Measurements from ENCODE around the gene COL6A2. TPM values are rescaled to one million over a fixed set of nuclear protein-coding genes. Genes with fewer than 3 reads are reported as not detected.

COL6A2 gene
- total and polyA plus RNA-seq, 2 experiments from 2014 or later = 28.4 to 89.2 TPM

GRCh38 chr21:46121286-46122221 is 23.6 kb downstream of the COL6A2 start:
- H3K4me1 Mint-ChIP-seq = no peaks in the 10 kb centered on the region
- H3K27me3 Mint-ChIP-seq (ENCODE audit: insufficient read depth, low read depth, poor library complexity) = peaks cover 4% of the 10 kb centered on the region
- no peak overlapping the region for H3K4me2 ChIP-seq
- TF ChIP-seq ZNF114 (CRISPR knock-in tag; IDR thresholded peaks at IDR 0.05) (no peak), STAT1 (IDR thresholded peaks at IDR 0.05; ENCODE audit: unreplicated experiment) (no peak), CTCF (conservative IDR thresholded peaks at IDR 0.05; ENCODE audit: low read depth in 2 of 2) (no peak), NANOG (IDR thresholded peaks at IDR 0.05; ENCODE audit: borderline replicate concordance) (no peak), ZNF331 (CRISPR knock-in tag; IDR thresholded peaks at IDR 0.05; ENCODE audit: low read depth) (no peak), JUNB (IDR thresholded peaks at IDR 0.05; ENCODE audit: unreplicated experiment) (no peak), POLR2AphosphoS5 (IDR thresholded peaks at IDR 0.05; ENCODE audit: low read depth) (no peak), EZH2phosphoT487 (IDR thresholded peaks at IDR 0.05; ENCODE audit: unreplicated experiment) (no peak), EZH2 (IDR thresholded peaks at IDR 0.05; ENCODE audit: low read depth, unreplicated experiment) (no peak), CREB1 (CRISPR knock-in tag; IDR thresholded peaks at IDR 0.05; ENCODE audit: low read depth) (no peak), ZNF462 (CRISPR knock-in tag; IDR thresholded peaks at IDR 0.05) (no peak)
- TF ChIP-seq, protein P1, sequence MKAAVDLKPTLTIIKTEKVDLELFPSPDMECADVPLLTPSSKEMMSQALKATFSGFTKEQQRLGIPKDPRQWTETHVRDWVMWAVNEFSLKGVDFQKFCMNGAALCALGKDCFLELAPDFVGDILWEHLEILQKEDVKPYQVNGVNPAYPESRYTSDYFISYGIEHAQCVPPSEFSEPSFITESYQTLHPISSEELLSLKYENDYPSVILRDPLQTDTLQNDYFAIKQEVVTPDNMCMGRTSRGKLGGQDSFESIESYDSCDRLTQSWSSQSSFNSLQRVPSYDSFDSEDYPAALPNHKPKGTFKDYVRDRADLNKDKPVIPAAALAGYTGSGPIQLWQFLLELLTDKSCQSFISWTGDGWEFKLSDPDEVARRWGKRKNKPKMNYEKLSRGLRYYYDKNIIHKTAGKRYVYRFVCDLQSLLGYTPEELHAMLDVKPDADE (IDR thresholded peaks at IDR 0.05) = no peak
- TF ChIP-seq, protein P2, sequence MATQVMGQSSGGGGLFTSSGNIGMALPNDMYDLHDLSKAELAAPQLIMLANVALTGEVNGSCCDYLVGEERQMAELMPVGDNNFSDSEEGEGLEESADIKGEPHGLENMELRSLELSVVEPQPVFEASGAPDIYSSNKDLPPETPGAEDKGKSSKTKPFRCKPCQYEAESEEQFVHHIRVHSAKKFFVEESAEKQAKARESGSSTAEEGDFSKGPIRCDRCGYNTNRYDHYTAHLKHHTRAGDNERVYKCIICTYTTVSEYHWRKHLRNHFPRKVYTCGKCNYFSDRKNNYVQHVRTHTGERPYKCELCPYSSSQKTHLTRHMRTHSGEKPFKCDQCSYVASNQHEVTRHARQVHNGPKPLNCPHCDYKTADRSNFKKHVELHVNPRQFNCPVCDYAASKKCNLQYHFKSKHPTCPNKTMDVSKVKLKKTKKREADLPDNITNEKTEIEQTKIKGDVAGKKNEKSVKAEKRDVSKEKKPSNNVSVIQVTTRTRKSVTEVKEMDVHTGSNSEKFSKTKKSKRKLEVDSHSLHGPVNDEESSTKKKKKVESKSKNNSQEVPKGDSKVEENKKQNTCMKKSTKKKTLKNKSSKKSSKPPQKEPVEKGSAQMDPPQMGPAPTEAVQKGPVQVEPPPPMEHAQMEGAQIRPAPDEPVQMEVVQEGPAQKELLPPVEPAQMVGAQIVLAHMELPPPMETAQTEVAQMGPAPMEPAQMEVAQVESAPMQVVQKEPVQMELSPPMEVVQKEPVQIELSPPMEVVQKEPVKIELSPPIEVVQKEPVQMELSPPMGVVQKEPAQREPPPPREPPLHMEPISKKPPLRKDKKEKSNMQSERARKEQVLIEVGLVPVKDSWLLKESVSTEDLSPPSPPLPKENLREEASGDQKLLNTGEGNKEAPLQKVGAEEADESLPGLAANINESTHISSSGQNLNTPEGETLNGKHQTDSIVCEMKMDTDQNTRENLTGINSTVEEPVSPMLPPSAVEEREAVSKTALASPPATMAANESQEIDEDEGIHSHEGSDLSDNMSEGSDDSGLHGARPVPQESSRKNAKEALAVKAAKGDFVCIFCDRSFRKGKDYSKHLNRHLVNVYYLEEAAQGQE (IDR thresholded peaks at IDR 0.05; ENCODE audit: unreplicated experiment) = no peak
- no peak for ATAC-seq
- no peak overlapping the region for H2AFZ ChIP-seq
- no peaks in the 10 kb centered on the region for H3F3A ChIP-seq (replicated peaks; ENCODE audit: low read depth)
- H3K9me3 Mint-ChIP-seq = no peaks in the 10 kb centered on the region
- H3K27ac Mint-ChIP-seq = no peak overlapping the region
- no peak overlapping the region for H3K4me3 ChIP-seq
- H3K27ac ChIP-seq (ENCODE audit: low read depth) = no peak overlapping the region
- H3K79me2 ChIP-seq (replicated peaks; ENCODE audit: insufficient read depth) = no peaks in the 10 kb centered on the region
- no peaks in the 10 kb centered on the region for H3K4me1 ChIP-seq (ENCODE audit: insufficient read depth)
- no peak overlapping the region for H3K4me3 Mint-ChIP-seq
- no peaks in the 10 kb centered on the region for H3K27me3 ChIP-seq (ENCODE audit: insufficient read depth)
- DNase-seq (ENCODE audit: low spot score) = no peak
- H3K36me3 ChIP-seq (ENCODE audit: insufficient read depth) = no peaks in the 10 kb centered on the region
- no peaks in the 10 kb centered on the region for H4K20me1 ChIP-seq (replicated peaks; ENCODE audit: insufficient read depth)
- peaks cover 13% of the 10 kb centered on the region; the same call in 2 of the 3 replicates for H3K36me3 Mint-ChIP-seq (ENCODE audit: low read depth)
- H3K9me2 ChIP-seq (ENCODE audit: insufficient read depth) = no peaks in the 10 kb centered on the region

Data from GM23338 (cell line).